Measurements from ENCODE around the gene RNU7-1.

The RNU7-1 gene

DNA sequence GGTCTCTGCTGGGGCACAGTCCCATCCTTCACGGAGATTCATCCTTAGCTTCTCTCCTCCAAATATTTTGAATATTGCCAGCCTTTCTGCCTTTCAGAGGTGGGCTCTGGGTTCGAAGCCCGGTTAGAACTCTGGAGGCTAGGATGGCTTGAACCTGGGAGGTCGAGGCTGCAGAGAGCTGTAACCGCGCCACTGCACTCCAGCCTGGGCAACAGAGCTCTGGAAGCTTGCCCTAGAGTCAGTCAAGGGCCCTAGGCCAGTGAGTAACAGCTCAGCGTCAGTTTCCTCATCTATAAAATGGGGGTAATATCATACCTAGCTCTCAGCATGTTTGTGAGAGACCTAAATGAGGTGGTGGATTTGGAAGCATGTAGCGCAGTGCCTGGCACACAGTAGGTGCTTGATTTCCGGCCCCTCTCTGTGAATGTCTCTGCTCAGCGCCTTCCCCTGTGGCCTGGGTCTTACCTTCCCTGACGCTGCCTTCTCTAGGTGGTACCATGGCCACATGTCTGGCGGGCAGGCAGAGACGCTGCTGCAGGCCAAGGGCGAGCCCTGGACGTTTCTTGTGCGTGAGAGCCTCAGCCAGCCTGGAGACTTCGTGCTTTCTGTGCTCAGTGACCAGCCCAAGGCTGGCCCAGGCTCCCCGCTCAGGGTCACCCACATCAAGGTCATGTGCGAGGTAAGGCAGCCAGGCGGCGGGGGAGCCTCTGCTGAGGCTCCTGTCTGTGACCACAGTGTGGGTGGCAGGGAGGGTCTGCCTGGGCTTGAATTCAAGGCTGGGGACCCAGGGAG, 10.9 kb downstream of the RNU7-1 start:
- H3K9me3 ChIP-seq (ENCODE audit: insufficient read depth, low read length) = no peaks in the 10 kb centered on the region
- TF ChIP-seq EZH2phosphoT487 (conservative IDR thresholded peaks at IDR 0.05; ENCODE audit: low read length) = no peak
- TF ChIP-seq, protein P1, sequence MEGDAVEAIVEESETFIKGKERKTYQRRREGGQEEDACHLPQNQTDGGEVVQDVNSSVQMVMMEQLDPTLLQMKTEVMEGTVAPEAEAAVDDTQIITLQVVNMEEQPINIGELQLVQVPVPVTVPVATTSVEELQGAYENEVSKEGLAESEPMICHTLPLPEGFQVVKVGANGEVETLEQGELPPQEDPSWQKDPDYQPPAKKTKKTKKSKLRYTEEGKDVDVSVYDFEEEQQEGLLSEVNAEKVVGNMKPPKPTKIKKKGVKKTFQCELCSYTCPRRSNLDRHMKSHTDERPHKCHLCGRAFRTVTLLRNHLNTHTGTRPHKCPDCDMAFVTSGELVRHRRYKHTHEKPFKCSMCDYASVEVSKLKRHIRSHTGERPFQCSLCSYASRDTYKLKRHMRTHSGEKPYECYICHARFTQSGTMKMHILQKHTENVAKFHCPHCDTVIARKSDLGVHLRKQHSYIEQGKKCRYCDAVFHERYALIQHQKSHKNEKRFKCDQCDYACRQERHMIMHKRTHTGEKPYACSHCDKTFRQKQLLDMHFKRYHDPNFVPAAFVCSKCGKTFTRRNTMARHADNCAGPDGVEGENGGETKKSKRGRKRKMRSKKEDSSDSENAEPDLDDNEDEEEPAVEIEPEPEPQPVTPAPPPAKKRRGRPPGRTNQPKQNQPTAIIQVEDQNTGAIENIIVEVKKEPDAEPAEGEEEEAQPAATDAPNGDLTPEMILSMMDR (IDR thresholded peaks at IDR 0.05; ENCODE audit: insufficient read depth, low read length, poor library complexity, severe bottlenecking) = no peak
- no peaks in the 10 kb centered on the region for H3K36me3 ChIP-seq (ENCODE audit: low read length)
- no peak overlapping the region for H3K4me3 ChIP-seq (ENCODE audit: insufficient read depth, low read length, poor library complexity, severe bottlenecking)
- no peaks in the 10 kb centered on the region for H3K79me2 ChIP-seq (ENCODE audit: insufficient read depth, low read length)
- H3K27ac ChIP-seq (ENCODE audit: low read depth, low read length) = no peak overlapping the region
- H3K27me3 ChIP-seq (ENCODE audit: low read length) = no peaks in the 10 kb centered on the region
- no peaks in the 10 kb centered on the region for H4K20me1 ChIP-seq (ENCODE audit: low read depth, low read length)
- H3K9me2 ChIP-seq (replicated peaks; ENCODE audit: insufficient read depth, low read length) = no peaks in the 10 kb centered on the region
- no peak overlapping the region for H2AFZ ChIP-seq (ENCODE audit: low read depth, low read length, severe bottlenecking)
- H3F3A ChIP-seq (ENCODE audit: insufficient read depth) = no peaks in the 10 kb centered on the region
- H3K9ac ChIP-seq (ENCODE audit: low read length) = no peak overlapping the region
- H3K4me2 ChIP-seq (ENCODE audit: low read depth, low read length, poor library complexity, severe bottlenecking) = peak overlapping the region; percentile 61

DNA sequence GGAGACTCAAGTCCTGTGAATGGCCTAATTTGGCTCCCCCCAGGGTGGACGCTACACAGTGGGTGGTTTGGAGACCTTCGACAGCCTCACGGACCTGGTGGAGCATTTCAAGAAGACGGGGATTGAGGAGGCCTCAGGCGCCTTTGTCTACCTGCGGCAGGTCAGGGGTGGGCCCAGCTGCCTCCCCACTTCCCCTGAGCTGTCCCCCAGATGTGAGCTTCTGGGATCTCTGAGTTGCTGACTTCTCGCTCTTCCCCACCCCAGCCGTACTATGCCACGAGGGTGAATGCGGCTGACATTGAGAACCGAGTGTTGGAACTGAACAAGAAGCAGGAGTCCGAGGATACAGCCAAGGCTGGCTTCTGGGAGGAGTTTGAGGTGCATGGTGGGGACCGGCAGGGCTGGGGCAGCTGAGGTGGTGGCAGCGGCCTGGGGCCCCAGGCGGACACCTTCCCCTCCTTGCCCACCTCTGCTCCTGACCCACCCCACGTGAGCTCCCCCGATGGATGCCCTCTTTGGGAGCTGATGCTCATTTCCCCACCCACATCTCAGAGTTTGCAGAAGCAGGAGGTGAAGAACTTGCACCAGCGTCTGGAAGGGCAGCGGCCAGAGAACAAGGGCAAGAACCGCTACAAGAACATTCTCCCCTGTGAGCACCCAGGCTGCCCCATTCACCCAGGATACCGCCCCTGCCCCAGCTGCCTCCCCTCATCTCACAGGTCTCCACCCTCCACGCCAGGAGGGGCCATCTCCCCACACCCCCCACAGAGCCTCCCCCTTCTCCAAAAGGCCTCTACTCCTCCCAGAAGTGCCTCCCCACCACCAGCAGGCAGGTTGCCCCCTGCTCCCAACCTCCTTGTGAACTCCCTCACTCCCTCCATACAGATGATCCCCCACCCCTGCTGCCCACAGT, 11.7 kb downstream of the RNU7-1 start:
- no peaks in the 10 kb centered on the region for H4K20me1 ChIP-seq (ENCODE audit: low read depth, low read length)
- no peaks in the 10 kb centered on the region for H3K79me2 ChIP-seq (ENCODE audit: insufficient read depth, low read length)
- no peak overlapping the region for H3K9ac ChIP-seq (ENCODE audit: low read length)
- TF ChIP-seq, protein P1 (IDR thresholded peaks at IDR 0.05; ENCODE audit: insufficient read depth, low read length, poor library complexity, severe bottlenecking) = no peak
- TF ChIP-seq EZH2phosphoT487 (conservative IDR thresholded peaks at IDR 0.05; ENCODE audit: low read length) = no peak
- H2AFZ ChIP-seq (ENCODE audit: low read depth, low read length, severe bottlenecking) = no peak overlapping the region
- no peaks in the 10 kb centered on the region for H3F3A ChIP-seq (ENCODE audit: insufficient read depth)
- no peaks in the 10 kb centered on the region for H3K9me3 ChIP-seq (ENCODE audit: insufficient read depth, low read length)
- no peak overlapping the region for H3K27ac ChIP-seq (ENCODE audit: low read depth, low read length)
- no peak overlapping the region for H3K4me3 ChIP-seq (ENCODE audit: insufficient read depth, low read length, poor library complexity, severe bottlenecking)
- no peaks in the 10 kb centered on the region for H3K27me3 ChIP-seq (ENCODE audit: low read length)
- no peak overlapping the region for H3K4me2 ChIP-seq (ENCODE audit: low read depth, low read length, poor library complexity, severe bottlenecking)
- H3K9me2 ChIP-seq (replicated peaks; ENCODE audit: insufficient read depth, low read length) = no peaks in the 10 kb centered on the region
- H3K36me3 ChIP-seq (ENCODE audit: low read length) = no peaks in the 10 kb centered on the region

DNA sequence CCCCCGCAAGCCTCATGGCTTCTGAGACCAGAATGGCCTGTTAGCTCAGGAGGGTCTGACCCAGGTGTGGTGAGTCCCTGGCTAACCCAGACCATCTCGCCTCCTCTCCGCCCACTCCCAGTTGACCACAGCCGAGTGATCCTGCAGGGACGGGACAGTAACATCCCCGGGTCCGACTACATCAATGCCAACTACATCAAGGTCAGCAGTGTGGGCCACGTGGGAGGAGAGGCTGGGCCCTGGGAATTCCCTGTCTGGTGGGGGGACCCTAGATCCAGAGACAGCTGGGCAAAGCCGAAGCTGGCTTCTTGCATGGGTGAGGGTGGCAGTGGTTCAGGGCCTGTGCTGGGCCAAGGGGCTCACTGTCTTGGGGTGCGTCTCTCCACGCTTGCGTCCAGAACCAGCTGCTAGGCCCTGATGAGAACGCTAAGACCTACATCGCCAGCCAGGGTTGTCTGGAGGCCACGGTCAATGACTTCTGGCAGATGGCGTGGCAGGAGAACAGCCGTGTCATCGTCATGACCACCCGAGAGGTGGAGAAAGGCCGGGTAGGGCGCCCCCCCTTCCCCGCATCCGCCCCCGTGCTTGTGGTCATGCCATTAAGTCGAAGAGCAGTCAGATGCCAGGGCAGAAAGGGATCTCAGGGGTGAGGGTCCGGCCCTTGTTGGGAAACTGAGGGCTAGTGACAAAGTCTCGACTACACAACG, 12.6 kb downstream of the RNU7-1 start:
- Histone ChIP-seq H4K20me1 (ENCODE audit: low read depth, low read length) (no peaks in the 10 kb centered on the region), H3K9ac (ENCODE audit: low read length) (no peak overlapping the region), H3K27ac (ENCODE audit: low read depth, low read length) (no peak overlapping the region)

More for the DNA sequence above, 12.6 kb downstream of the RNU7-1 start:
- Histone ChIP-seq H3K9me3 (ENCODE audit: insufficient read depth, low read length) (no peaks in the 10 kb centered on the region), H3F3A (ENCODE audit: insufficient read depth) (no peaks in the 10 kb centered on the region), H3K4me3 (ENCODE audit: insufficient read depth, low read length, poor library complexity, severe bottlenecking) (no peak overlapping the region), H3K4me2 (ENCODE audit: low read depth, low read length, poor library complexity, severe bottlenecking) (no peak overlapping the region), H3K36me3 (ENCODE audit: low read length) (no peaks in the 10 kb centered on the region), H3K79me2 (ENCODE audit: insufficient read depth, low read length) (no peaks in the 10 kb centered on the region), H2AFZ (ENCODE audit: low read depth, low read length, severe bottlenecking) (no peak overlapping the region), H3K27me3 (ENCODE audit: low read length) (no peaks in the 10 kb centered on the region), H3K9me2 (replicated peaks; ENCODE audit: insufficient read depth, low read length) (no peaks in the 10 kb centered on the region)
- TF ChIP-seq, protein P1 (IDR thresholded peaks at IDR 0.05; ENCODE audit: insufficient read depth, low read length, poor library complexity, severe bottlenecking) = no peak
- no peak for TF ChIP-seq EZH2phosphoT487 (conservative IDR thresholded peaks at IDR 0.05; ENCODE audit: low read length)
